NT2/D1 (cell line): ENCODE results near the gene LRRFIP1.

Experiments
- SUZ12 ChIP-seq: IDR thresholded peaks from 2 replicates; pipeline ENCODE4 v1.6.1; 2011; ENCODE audit not compliant: insufficient read length, insufficient read depth; ENCODE audit errors: extremely low read depth
- YY1 ChIP-seq: IDR thresholded peaks from 2 replicates; pipeline ENCODE4 v1.6.1; 2011; ENCODE audit not compliant: insufficient read length, insufficient read depth

DNA sequence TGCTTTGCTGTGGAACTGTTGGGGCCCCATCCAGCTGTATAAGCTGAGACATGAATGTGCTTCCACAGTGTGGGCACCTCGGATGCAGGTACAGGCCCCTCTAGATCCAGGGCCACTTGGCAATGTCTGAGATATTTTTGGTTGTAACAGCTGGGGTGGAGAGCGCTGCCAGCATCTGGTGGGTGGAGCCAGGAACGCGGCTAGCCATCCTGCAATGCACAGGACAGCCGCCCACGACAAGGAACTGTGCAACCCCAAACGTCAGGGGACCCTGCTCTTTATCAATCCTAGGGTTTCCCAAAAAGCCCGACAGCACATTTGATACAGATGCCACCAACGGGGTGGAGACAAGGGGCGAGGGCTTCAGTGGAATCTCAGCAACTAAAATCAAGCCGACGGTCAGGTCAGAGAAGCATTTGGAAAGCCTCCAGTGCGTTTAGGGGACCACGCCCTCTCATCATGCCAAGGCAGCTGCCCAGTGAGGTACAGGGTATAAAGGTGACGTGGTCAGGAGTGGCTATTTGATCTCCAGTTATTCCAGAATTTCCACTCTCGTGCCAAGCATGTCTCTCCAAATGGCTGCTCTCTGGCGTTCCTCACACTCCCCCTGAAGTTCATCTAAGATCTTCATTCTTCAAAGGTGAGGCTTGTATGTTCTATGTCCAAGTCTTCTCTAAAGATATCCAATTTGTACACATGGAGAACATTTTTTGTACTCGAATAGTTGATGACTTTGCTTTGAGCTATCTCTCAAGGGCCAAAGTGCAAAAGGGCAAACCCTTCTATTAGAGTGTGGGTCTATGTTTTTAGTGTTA, 55.7 kb downstream of the LRRFIP1 start:
- TF ChIP-seq YY1, result no peak
- no peak for TF ChIP-seq SUZ12
